ENCODE results near the gene DMPK.

DMPK gene, protein sequence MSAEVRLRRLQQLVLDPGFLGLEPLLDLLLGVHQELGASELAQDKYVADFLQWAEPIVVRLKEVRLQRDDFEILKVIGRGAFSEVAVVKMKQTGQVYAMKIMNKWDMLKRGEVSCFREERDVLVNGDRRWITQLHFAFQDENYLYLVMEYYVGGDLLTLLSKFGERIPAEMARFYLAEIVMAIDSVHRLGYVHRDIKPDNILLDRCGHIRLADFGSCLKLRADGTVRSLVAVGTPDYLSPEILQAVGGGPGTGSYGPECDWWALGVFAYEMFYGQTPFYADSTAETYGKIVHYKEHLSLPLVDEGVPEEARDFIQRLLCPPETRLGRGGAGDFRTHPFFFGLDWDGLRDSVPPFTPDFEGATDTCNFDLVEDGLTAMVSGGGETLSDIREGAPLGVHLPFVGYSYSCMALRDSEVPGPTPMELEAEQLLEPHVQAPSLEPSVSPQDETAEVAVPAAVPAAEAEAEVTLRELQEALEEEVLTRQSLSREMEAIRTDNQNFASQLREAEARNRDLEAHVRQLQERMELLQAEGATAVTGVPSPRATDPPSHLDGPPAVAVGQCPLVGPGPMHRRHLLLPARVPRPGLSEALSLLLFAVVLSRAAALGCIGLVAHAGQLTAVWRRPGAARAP

DNA sequence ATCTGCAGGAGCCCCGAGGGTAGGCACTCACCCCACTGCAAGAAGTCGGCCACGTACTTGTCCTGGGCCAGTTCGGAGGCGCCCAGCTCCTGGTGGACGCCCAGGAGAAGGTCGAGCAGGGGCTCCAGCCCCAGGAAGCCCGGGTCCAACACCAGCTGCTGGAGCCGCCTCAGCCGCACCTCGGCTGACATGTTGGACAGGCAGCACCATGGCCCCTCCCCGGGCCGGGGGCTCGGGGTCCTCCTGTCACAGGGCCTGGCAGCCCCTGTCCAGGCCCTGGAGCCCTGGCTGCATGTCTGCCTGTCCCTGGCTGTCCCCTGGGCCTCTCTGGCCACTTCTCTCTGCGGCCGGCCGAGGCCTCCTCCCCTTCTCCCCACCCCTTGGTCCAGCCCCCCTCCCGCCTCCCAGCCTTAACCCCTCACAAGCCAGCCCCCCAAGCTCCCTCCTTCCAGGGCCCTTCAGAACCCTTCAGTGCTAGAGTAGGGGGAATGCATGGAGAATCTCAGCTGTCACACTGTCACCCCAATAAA is at the start of gene DMPK:
Gene DMPK, minus strand, starts transcription at position 329 of the 530 bp plus-strand sequence. Its CDS starts 138 bp downstream, at position 191.
- DNase-seq (ENCODE audit: extremely low read depth, low read depth): no peak
- peak within 1 kb of the TSS; percentile 25 for H3K4me3 ChIP-seq (replicated peaks; ENCODE audit: low read depth, low read length)
- no peak for TF ChIP-seq CTCF (IDR thresholded peaks at IDR 0.05; ENCODE audit: low read depth, low read length, missing control alignments)

DNA sequence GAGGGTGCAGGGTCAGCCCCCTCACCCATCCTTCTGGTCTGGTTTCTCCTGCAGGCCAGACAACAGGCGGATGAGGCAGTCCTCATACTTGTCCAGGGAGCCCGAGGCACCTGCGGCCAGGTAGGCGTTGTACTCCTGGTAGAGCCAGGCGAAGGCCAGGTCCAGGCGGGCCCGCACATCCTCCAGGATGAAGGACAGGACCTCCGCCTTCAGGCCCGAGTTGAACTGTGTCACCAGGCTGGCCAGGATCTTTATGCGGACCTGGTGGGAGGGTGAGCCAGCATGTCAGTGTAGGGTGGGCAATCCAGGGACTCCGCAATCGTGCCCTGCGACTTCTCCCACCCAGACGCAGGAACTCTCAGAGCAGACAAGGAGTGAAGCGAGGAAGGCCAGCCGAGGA is 46.7 kb upstream of the DMPK start:
- DNase-seq (ENCODE audit: extremely low read depth, low read depth): no peak
- TF ChIP-seq CTCF (IDR thresholded peaks at IDR 0.05; ENCODE audit: low read depth, low read length, missing control alignments): no peak
- H3K4me3 ChIP-seq (replicated peaks; ENCODE audit: low read depth, low read length): no peak overlapping the region

- no peak overlapping the region for H3K4me3 ChIP-seq (replicated peaks; ENCODE audit: low read depth, low read length)
- no peak for DNase-seq (ENCODE audit: extremely low read depth, low read depth)
- no peak for TF ChIP-seq CTCF (IDR thresholded peaks at IDR 0.05; ENCODE audit: low read depth, low read length, missing control alignments)
Observed at GRCh38 chr19:45828523-45828922, 46.2 kb upstream of the DMPK start.

DNA sequence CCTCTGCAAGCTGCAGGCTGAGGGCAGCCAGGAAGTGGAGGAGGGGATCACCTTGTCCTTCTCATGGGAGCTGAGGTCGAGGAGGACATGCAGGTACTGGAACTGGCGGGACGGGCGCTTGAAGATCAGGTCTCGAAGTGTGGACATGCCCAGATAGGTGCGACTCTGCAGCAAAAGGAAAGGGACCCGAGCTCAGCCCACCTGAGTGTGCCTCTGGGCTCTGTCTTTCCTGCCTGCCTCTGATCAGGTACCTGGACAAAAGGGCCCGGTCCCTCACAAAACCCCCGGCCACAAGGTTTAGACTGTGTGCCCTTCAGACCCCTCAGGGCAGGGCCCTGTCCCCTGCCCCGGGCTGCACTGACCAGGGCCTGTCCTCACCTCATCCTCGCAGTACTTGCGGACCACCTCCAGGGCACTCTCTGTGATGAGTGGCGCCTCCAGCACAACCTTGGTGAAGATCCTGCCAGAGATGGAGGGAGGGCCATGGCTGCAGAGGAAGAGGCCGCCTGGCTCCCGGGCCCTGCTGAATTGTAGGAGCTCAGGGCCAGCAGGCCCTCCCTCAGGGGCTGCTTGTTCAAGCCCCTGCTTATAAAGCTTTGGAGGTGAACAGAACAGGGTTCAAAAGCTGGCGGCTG is 45.3 kb upstream of the DMPK start:
- no peak for TF ChIP-seq CTCF (IDR thresholded peaks at IDR 0.05; ENCODE audit: low read depth, low read length, missing control alignments)
- no peak overlapping the region for H3K4me3 ChIP-seq (replicated peaks; ENCODE audit: low read depth, low read length)
- DNase-seq (ENCODE audit: extremely low read depth, low read depth): no peak

DNA sequence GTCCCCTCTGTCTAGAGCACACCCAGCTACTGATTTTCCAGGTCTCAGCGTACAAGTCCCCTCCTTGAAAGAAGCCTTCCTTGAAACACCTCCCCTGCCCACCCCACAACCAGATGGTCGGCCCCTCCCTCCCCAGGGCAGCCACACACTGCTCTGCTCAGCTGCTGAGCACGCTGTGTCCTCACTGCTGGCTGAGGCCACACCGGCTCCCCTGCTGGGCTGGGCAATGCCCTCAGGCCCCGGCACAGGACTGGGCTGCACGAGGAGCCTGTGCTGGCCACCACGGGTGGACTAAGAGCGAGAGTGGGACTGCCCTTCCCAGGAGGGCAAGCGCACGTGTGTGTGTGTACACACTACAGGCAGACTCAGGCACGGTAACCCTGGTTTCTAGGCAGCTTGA is 44.6 kb upstream of the DMPK start:
- DNase-seq (ENCODE audit: extremely low read depth, low read depth): no peak
- H3K4me3 ChIP-seq (replicated peaks; ENCODE audit: low read depth, low read length): no peak overlapping the region
- no peak for TF ChIP-seq CTCF (IDR thresholded peaks at IDR 0.05; ENCODE audit: low read depth, low read length, missing control alignments)

DNA sequence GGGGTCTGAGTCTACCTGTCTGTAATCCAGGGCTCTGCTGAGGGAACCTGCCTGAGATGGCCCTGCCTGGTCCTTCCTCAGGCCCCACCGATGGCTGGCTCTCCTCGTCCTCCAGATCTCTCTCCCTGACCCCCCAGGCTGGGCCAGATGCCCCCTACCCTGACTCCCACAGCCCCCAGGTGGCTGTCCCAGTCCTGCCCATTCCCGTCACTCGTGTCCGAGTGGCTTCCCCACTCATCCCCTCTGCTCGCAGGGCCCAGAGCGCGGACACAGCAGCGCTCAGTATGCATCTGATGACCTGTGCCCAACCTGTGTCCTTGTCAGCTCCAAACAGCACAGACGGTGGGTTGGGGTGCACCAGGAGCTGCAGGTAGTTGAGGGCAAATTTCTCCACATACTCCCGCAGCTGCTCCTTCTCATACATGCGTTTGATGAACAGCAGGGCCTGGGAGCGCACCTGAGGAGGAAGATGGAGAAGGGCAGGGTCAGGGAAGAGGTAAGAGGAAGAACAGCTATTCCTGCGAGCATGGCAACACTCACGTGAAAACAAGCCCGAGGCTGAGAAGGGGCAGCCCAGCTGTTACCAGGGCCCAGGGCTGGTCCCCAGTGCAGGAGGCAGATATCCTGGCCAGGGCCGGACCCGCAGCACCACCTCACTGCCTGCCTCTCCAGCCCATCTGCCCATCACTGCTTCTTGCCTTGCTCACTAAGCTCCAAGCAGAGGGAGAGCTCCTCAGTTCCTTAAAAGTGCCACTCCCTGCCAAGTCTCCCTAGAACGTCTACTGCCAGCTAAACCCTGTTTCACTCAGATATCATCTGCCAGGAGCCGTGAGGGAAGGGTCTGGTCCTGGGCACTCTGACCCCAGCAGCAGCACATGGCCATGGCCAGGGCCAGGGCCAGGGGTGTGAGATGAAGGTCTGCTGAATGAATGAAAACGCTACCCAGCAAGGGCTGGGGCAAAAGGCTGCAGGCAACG is 43.9 kb upstream of the DMPK start:
- H3K4me3 ChIP-seq (replicated peaks; ENCODE audit: low read depth, low read length): no peak overlapping the region
- no peak for DNase-seq (ENCODE audit: extremely low read depth, low read depth)
- TF ChIP-seq CTCF (IDR thresholded peaks at IDR 0.05; ENCODE audit: low read depth, low read length, missing control alignments): no peak

Measured in HFF-Myc (cell line).